Dendritic cell treated with granulocyte-macrophage colony-stimulating factor and Interleukin-4, amounts not matched to agents 40 ng/mL and 50 ng/mL, for 4 days (primary cell): ENCODE measurements around the gene RAB40C.

Experiments
- H3K27ac Mint-ChIP-seq: one replicate; pipeline ENCODE4 v1.8.0; 2022; ENCODE audit warnings: mild to moderate bottlenecking, mixed read lengths
- H3K27me3 Mint-ChIP-seq: one replicate; pipeline ENCODE4 v1.8.0; 2022; ENCODE audit warnings: mild to moderate bottlenecking, mixed read lengths
- H3K36me3 Mint-ChIP-seq: one replicate; pipeline ENCODE4 v1.8.0; 2022; ENCODE audit warnings: low read depth, mixed read lengths
- H3K4me1 Mint-ChIP-seq: one replicate; pipeline ENCODE4 v1.8.0; 2022; ENCODE audit warnings: low read depth, mixed read lengths
- H3K4me3 Mint-ChIP-seq: one replicate; pipeline ENCODE4 v1.8.0; 2022; ENCODE audit warnings: mild to moderate bottlenecking, moderate library complexity, mixed read lengths
- H3K9me3 Mint-ChIP-seq: one replicate; pipeline ENCODE4 v1.8.0; 2022; ENCODE audit warnings: mixed read lengths
- intact Hi-C: fragments of 100-400 bp; cut with micrococcal nuclease; formaldehyde crosslinking; loops from one replicate; pipeline ENCODE4 v1.15.0; 2022

RAB40C gene

DNA sequence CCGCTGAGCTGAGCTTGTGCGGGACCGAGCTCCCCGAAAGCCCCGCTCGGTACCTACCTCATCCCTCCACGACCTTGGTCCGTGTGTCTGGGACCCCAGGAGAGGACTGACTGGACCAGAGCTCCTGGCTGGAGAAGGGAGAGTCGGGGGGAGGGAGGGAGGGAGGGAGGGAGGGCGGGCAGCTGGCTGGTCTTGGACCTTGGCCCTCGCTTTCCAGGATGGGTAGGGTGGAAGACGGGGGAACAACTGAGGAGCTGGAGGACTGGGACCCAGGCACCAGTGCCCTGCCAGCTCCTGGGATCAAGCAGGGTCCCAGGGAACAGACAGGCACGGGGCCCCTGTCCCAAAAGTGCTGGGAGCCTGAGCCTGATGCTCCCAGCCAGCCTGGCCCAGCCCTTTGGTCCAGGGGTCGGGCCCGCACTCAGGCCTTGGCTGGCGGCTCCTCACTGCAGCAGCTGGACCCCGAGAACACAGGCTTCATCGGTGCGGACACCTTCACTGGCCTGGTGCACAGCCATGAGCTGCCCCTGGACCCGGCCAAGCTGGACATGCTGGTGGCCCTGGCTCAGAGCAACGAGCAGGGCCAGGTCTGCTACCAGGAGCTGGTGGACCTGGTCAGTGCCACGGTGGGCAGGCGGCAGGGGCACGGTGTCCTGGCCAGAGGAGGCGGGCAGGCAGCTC, 86.2 kb downstream of the RAB40C start:
- Mint-ChIP-seq H3K36me3 (peaks cover 43% of the 10 kb centered on the region), H3K27ac (no peak overlapping the region), H3K27me3 (peaks cover 38% of the 10 kb centered on the region), H3K9me3 (no peaks in the 10 kb centered on the region), H3K4me3 (no peak overlapping the region), H3K4me1 (peaks cover 28% of the 10 kb centered on the region)
- intact Hi-C loops = no loop called here

DNA sequence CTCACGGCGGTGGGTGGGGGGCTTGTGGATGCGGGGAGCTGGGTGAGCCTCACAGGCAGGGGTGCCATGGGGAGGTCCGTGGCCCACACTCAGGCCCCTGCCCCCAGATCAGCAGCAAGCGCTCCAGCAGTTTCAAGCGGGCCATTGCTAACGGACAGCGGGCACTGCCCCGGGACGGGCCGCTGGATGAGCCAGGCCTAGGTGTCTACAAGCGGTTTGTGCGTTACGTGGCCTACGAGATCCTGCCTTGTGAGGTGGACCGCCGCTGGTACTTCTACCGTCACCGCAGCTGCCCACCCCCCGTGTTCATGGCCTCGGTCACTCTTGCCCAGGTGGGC, 86.7 kb downstream of the RAB40C start:
- no peaks in the 10 kb centered on the region for H3K9me3 Mint-ChIP-seq
- peaks cover 33% of the 10 kb centered on the region for H3K4me1 Mint-ChIP-seq
- no peak overlapping the region for H3K4me3 Mint-ChIP-seq
- peaks cover 43% of the 10 kb centered on the region for H3K36me3 Mint-ChIP-seq
- no peak overlapping the region for H3K27ac Mint-ChIP-seq
- peaks cover 38% of the 10 kb centered on the region for H3K27me3 Mint-ChIP-seq
- intact Hi-C loops = no loop called here

GRCh38 chr16:676913-677312, 87.0 kb downstream of the RAB40C start:
- no peaks in the 10 kb centered on the region for H3K9me3 Mint-ChIP-seq
- no peak overlapping the region for H3K4me3 Mint-ChIP-seq
- H3K36me3 Mint-ChIP-seq = peaks cover 43% of the 10 kb centered on the region
- peaks cover 37% of the 10 kb centered on the region for H3K4me1 Mint-ChIP-seq
- intact Hi-C loops = no loop called here
- no peak overlapping the region for H3K27ac Mint-ChIP-seq
- H3K27me3 Mint-ChIP-seq = peaks cover 38% of the 10 kb centered on the region

GRCh38 chr16:677316-678190, 87.7 kb downstream of the RAB40C start:
- intact Hi-C loops = no loop called here
- H3K27me3 Mint-ChIP-seq = peaks cover 38% of the 10 kb centered on the region
- peaks cover 43% of the 10 kb centered on the region for H3K36me3 Mint-ChIP-seq
- no peak overlapping the region for H3K4me3 Mint-ChIP-seq
- no peaks in the 10 kb centered on the region for H3K9me3 Mint-ChIP-seq
- H3K27ac Mint-ChIP-seq = no peak overlapping the region
- peaks cover 43% of the 10 kb centered on the region for H3K4me1 Mint-ChIP-seq

GRCh38 chr16:678209-678857, 88.5 kb downstream of the RAB40C start:
- peaks cover 43% of the 10 kb centered on the region for H3K36me3 Mint-ChIP-seq
- H3K27me3 Mint-ChIP-seq = peaks cover 38% of the 10 kb centered on the region
- H3K27ac Mint-ChIP-seq = no peak overlapping the region
- peaks cover 51% of the 10 kb centered on the region for H3K4me1 Mint-ChIP-seq
- H3K9me3 Mint-ChIP-seq = no peaks in the 10 kb centered on the region
- no peak overlapping the region for H3K4me3 Mint-ChIP-seq
- intact Hi-C loops = no loop called here
